ENCODE data around the gene IDI1.
"Not testable (repeated sequence)": the region's sequence is repeated elsewhere in the genome, so short reads cannot be mapped to it uniquely, and the experiment has no call there.

Gene IDI1

GRCh38 chr10:1034758-1035157 lies 14.2 kb downstream of the IDI1 start:
- TF ChIP-seq ZNF274 (IDR thresholded peaks at IDR 0.05; ENCODE audit: low read depth, low read length) = no peak

GRCh38 chr10:1033601-1034000 lies 15.3 kb downstream of the IDI1 start:
- TF ChIP-seq ZNF274 (IDR thresholded peaks at IDR 0.05; ENCODE audit: low read depth, low read length) = no peak
- H3K4me3 ChIP-seq (ENCODE audit: low read length) = no peak overlapping the region

More at GRCh38 chr10:1034758-1035157, 14.2 kb downstream of the IDI1 start:
- no peak overlapping the region for H3K4me3 ChIP-seq (ENCODE audit: low read length)

- no peak overlapping the region for H3K4me3 ChIP-seq (ENCODE audit: low read length)
- TF ChIP-seq ZNF274 (IDR thresholded peaks at IDR 0.05; ENCODE audit: low read depth, low read length) = no peak
These were observed 19.1 kb downstream of the IDI1 start for GRCh38 chr10:1029838-1030237.

- TF ChIP-seq ZNF274 (IDR thresholded peaks at IDR 0.05; ENCODE audit: low read depth, low read length) = no peak
- no peak overlapping the region for H3K4me3 ChIP-seq (ENCODE audit: low read length)
These were observed 22.3 kb downstream of the IDI1 start for GRCh38 chr10:1026578-1026977.

GRCh38 chr10:1025683-1026082 lies 23.2 kb downstream of the IDI1 start, which contains the start of gene IDI2:
TSS of gene IDI2 (minus strand) at chr10:1025859. CDS start at chr10:1024723, 1,136 bp downstream.
- TF ChIP-seq ZNF274 (IDR thresholded peaks at IDR 0.05; ENCODE audit: low read depth, low read length) = no peak
- no peak within 1 kb of the TSS for H3K4me3 ChIP-seq (ENCODE audit: low read length)

GRCh38 chr10:1024103-1024502 lies 24.8 kb downstream of the IDI1 start:
- no peak for TF ChIP-seq ZNF274 (IDR thresholded peaks at IDR 0.05; ENCODE audit: low read depth, low read length)
- no peak overlapping the region for H3K4me3 ChIP-seq (ENCODE audit: low read length)

GRCh38 chr10:1022413-1022812 lies 26.5 kb downstream of the IDI1 start:
- no peak overlapping the region for H3K4me3 ChIP-seq (ENCODE audit: low read length)
- no peak for TF ChIP-seq ZNF274 (IDR thresholded peaks at IDR 0.05; ENCODE audit: low read depth, low read length)

GRCh38 chr10:1020958-1021357 lies 28.0 kb downstream of the IDI1 start:
- H3K4me3 ChIP-seq (ENCODE audit: low read length) = no peak overlapping the region
- TF ChIP-seq ZNF274 (IDR thresholded peaks at IDR 0.05; ENCODE audit: low read depth, low read length) = no peak

- no peak for TF ChIP-seq ZNF274 (IDR thresholded peaks at IDR 0.05; ENCODE audit: low read depth, low read length)
- H3K4me3 ChIP-seq (ENCODE audit: low read length) = no peak overlapping the region
These were observed 28.5 kb downstream of the IDI1 start for GRCh38 chr10:1020460-1020859.

GRCh38 chr10:1019362-1019761 lies 29.6 kb downstream of the IDI1 start:
- H3K4me3 ChIP-seq (ENCODE audit: low read length) = no peak overlapping the region
- no peak for TF ChIP-seq ZNF274 (IDR thresholded peaks at IDR 0.05; ENCODE audit: low read depth, low read length)

- no peak overlapping the region for H3K4me3 ChIP-seq (ENCODE audit: low read length)
- TF ChIP-seq ZNF274 (IDR thresholded peaks at IDR 0.05; ENCODE audit: low read depth, low read length) = no peak
These were observed 33.2 kb downstream of the IDI1 start for GRCh38 chr10:1015688-1016087.

- no peak for TF ChIP-seq ZNF274 (IDR thresholded peaks at IDR 0.05; ENCODE audit: low read depth, low read length)
- H3K4me3 ChIP-seq (ENCODE audit: low read length) = no peak overlapping the region
These were observed 37.2 kb downstream of the IDI1 start for GRCh38 chr10:1011696-1012095.

GRCh38 chr10:1010703-1011102 lies 38.2 kb downstream of the IDI1 start:
- TF ChIP-seq ZNF274 (IDR thresholded peaks at IDR 0.05; ENCODE audit: low read depth, low read length) = no peak
- no peak overlapping the region for H3K4me3 ChIP-seq (ENCODE audit: low read length)

- H3K4me3 ChIP-seq (ENCODE audit: low read length) = not testable (repeated sequence)
These were observed 39.0 kb downstream of the IDI1 start for GRCh38 chr10:1009947-1010346.

GRCh38 chr10:1009071-1009494 lies 39.8 kb downstream of the IDI1 start:
- no peak overlapping the region for H3K4me3 ChIP-seq (ENCODE audit: low read length)
- TF ChIP-seq ZNF274 (IDR thresholded peaks at IDR 0.05; ENCODE audit: low read depth, low read length) = no peak

GRCh38 chr10:1007583-1007982 lies 41.3 kb downstream of the IDI1 start:
- H3K4me3 ChIP-seq (ENCODE audit: low read length) = no peak overlapping the region
- no peak for TF ChIP-seq ZNF274 (IDR thresholded peaks at IDR 0.05; ENCODE audit: low read depth, low read length)

Data from GM08714 (cell line).